HG02973 (cell line): ENCODE data around the gene AVL9.
"Not testable (repeated sequence)": the region's sequence is repeated elsewhere in the genome, so short reads cannot be mapped to it uniquely, and the experiment has no call there.

Source experiments
- ATAC-seq: cut with Tn5 transposase; IDR thresholded peaks from one replicate; pipeline ENCODE4 v1.9.1; 2021; ENCODE audit warnings: moderate library complexity; ENCODE audit not compliant: unreplicated experiment

AVL9 gene

GRCh38 chr7:32494946-32495297 lies 367 bp upstream of the AVL9 start:
- no peak for ATAC-seq

DNA sequence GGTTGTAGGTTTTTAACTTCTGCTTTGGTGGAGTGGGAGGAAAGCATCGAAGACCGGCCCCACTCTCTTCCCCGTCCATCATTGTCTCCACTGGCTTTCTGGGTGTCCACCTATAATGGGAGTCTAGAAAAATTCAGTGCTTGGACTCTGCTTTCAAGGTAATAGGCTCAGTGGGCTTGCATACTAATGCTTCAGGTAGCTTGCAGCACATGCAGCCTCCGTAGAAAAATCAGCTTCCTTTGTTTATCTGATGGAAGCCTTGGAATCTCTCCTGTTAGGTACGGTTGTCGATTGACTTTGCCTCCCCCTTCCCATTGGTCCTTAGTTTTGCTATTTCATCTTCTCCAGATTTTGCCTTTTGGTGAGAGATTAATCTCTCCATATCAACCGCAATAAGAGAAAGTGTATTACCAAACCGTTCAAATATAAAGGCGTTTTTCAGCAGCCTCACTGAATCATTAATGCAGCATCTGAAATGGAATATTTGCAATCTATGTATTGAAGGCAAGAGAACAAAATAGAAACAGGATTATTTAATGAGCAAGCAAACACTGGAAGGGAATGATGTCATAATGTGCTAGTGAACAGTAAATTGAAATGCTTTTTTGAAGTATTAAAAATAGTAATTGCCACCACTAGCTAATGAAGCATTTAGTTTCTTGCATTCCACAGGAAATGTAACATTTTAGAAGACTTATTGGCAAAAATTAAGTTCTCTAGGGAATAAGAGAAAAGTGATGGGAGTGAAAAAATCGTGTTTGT lies 944 bp downstream of the AVL9 start:
- ATAC-seq, result no peak

DNA sequence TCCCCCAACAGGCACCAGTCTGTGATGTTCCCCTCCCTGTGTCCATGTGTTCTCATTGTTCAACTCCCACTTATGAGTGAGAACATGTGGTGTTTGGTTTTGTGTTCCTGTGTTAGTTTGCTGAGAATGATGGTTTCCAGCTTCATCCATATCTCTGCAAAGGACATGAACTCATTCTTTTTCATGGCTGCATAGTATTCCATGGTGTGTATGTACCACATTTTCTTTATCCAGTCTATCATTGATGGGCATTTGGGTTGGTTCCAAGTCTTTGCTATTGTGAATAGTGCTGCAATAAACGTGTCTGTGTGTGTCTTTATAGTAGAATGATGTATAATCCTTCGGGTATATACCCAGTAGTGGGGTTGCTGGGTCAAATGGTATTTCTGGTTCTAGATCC lies 4.5 kb downstream of the AVL9 start:
- not testable (repeated sequence) for ATAC-seq

- ATAC-seq, result not testable (repeated sequence)
Measured at GRCh38 chr7:32500216-32500615, 4.9 kb downstream of the AVL9 start.

- ATAC-seq, result peak; percentile 57
Measured at GRCh38 chr7:32500922-32501341, 5.6 kb downstream of the AVL9 start.

DNA sequence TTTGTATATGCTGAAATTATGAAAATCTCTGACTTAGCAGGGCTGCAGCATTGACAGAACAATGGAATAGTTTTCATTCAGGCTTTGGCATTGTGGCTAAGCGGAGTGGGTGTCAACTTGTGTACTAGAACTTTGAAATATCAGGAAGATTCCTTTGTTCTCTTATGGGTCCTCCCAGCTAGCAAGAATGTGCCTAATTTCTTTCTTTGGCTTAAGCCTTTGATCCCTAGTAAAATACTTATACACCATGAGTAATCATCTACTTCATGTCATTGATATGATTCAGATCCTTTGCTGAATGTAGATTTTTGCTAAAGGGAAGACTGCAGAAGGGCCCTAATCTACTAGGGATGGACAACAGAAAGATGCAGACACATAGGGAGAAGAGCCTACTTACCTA lies 6.2 kb downstream of the AVL9 start:
- no peak for ATAC-seq

- no peak for ATAC-seq
Measured at GRCh38 chr7:32502728-32503127, 7.4 kb downstream of the AVL9 start.

GRCh38 chr7:32506266-32507054 lies 11.2 kb downstream of the AVL9 start:
- peak; percentile 70 for ATAC-seq

DNA sequence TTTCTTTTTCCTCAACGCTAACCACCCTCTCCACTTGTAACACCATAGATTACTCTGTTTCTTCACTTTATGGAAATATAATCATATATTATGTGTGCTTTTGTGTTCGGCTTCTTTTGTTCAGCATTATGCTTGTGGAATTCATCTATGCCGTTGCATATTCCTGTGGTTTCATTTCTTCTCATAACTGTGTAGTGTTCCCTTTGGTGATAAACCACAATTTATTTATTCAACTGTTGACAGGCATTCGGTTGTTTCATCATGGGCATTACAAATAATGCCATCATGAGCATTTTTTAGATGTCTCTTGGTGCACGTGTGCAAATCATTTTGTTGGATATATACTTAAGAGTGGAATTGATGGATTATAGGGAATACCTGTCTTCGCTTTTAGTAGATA lies 12.1 kb downstream of the AVL9 start:
- no peak for ATAC-seq

GRCh38 chr7:32511791-32512190 lies 16.5 kb downstream of the AVL9 start:
- ATAC-seq, result no peak

GRCh38 chr7:32513210-32513609 lies 17.9 kb downstream of the AVL9 start:
- ATAC-seq, result no peak

GRCh38 chr7:32515890-32516550 lies 20.7 kb downstream of the AVL9 start:
- ATAC-seq, result peak; percentile 68

DNA sequence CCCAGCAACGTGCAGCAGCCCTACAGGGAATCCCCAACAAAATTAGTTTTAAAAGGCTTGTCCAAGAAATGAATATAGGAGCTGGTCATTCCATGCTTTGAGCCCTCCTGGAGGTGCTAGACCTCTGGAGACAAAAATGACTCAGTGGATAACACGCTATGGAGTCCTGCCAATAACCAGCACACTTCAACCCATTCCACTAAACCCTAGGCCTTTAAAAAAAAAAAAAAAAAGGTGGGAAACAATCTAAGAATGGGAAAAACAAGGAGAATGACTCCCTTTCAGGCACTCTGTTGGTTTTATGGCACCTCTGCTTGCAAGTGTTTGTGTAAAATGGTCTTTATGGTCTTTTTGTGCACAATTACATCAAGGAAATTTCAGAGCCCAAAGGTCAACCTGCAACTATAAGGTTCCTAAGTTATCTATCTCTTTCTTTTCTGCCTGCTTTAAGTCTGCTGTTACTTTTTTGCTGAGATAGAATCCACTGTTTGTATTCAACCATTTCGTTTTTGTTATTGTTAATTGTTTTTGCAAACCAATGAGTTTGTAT lies 21.3 kb downstream of the AVL9 start:
- ATAC-seq, result no peak

DNA sequence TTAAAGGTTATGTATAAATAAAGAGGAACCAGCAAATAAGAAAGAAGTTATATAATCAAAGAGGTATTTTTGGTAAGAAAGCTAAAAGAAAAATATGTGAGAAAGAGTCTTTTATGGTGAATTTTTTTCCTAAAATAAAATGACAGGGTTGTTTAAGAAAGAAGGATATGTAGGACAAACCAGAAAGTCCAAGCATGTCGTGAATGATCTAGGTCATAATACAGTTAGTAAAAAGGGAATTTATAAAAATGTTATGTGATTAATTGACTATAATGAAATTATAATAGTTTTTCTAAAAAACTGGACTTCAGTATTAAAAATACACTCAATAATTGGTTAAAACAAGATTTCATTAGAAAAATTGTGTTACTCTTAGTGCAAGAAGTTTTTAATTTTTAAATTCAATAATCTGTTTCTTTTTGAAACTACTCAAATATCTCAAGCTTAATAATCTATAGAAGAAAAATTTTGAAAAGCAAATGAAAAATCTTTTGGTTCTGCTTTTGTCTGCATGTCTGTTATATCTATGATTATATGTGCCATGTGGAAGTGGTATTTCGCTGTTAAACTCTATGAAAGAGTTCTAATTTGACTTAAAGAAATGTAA lies 23.3 kb downstream of the AVL9 start:
- ATAC-seq, result no peak

DNA sequence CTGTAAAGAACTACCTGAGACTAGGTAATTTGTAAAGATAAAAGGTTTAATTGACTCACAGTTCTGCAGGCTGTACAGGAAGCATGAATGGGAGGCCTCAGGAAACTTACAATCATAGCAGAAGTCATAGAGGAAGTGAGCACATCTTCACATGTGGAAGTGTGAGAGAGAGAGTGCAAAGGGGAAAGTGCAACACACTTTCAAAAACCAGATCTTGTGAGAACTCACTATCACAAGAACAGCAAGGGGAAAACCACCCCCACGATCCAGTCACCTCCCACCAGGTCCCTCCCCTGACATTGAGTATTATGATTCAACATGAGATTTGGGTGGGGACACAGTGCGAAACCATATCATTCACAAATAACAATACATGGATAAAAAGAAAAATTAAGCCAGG lies 24.5 kb downstream of the AVL9 start:
- no peak for ATAC-seq

DNA sequence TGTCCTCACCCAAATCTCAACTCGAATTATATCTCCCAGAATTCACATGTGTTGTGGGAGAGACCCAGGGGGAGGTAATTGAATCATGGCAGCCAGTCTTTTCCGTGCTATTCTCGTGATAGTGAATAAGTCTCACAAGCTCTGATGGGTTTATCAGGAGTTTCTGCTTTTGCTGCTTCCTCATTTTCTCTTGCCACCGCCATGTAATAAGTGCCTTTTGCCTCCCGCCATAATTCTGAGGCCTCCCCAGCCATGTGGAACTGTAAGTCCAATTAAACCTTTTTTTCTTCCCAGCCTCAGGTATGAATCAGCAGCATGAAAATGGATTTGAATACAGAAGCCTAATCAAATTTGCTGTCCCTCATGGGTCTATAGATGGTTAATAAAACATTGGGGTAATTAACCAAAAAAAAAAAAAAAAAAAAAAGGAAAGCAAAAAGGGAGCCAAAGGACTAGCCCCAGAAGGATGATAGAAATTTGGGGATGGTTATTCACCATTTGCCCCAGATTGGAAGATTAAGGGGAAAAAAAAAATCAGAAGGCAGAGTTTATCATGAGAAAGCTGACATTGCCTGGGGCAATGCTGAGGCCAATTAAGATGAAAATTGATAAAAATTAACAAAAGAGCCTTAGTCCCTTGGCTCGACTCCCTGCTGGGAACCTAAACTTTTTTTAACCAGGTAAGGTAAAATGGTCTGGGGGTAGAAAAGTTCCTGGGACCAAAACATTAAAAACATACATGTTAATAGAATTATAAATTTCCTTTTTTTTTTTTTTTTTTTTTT lies 27.6 kb downstream of the AVL9 start:
- ATAC-seq, result no peak

- no peak for ATAC-seq
Measured at GRCh38 chr7:32524631-32525030, 29.3 kb downstream of the AVL9 start.

DNA sequence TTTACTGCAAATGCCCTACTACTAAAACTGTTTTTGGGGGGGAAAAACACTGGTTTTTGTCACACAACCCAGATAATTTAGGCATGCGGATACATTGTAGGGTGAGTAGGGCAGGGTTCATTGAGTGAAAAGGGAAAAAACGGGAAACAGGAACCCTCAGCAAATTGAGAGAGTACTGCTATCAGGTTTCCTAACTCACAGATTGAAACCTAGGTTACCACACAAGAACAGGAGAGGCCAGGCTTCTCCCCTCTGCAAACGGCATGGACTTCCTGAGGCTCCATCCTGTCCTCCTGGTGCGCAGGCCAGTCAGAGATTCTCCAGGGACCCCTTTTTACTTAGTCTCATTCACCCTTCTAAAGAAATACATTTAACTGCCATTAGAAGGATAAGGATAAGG lies 30.6 kb downstream of the AVL9 start:
- ATAC-seq, result no peak

DNA sequence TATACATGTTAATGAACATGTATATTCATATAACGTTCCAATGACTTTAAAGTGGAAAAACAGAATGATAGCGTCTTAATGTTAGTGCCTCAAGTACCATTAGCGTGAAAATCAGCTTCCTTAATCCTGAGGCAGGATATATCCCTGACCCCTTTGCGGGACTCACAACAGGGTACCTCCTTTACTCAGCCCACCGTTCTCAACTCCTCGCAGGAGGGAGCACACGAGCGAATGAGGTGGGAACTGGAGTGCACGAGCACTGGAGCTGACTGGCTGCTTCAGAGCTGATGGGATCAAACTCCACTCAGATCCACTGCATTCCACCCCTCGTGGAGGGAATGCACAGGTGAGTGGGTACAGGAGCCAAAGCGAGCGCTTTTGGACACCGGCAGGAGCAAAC lies 36.1 kb downstream of the AVL9 start:
- ATAC-seq, result no peak

- ATAC-seq, result no peak
Measured at GRCh38 chr7:32532086-32532485, 36.8 kb downstream of the AVL9 start.
